IPS-15b (cell line): ENCODE data around the gene CASK.

Experiments used
- H3K27me3 ChIP-seq: one replicate; pipeline ENCODE4 v1.6.1; 2013; ENCODE audit warnings: low read length; ENCODE audit not compliant: control insufficient read depth, insufficient read depth
- H3K36me3 ChIP-seq: one replicate; pipeline ENCODE4 v1.6.1; 2013; ENCODE audit warnings: low read length; ENCODE audit not compliant: control insufficient read depth, insufficient read depth
- H3K4me1 ChIP-seq: one replicate; pipeline ENCODE4 v1.6.1; 2013; ENCODE audit warnings: mild to moderate bottlenecking, low read length; ENCODE audit not compliant: control insufficient read depth, insufficient read depth
- H3K4me3 ChIP-seq: one replicate; pipeline ENCODE4 v1.5.1; 2013; ENCODE audit warnings: low read depth, low read length
- H3K9ac ChIP-seq: one replicate; pipeline ENCODE4 v1.6.1; 2013; ENCODE audit warnings: low read depth, mild to moderate bottlenecking, low read length
- H3K9me3 ChIP-seq: one replicate; pipeline ENCODE4 v1.6.1; 2013; ENCODE audit warnings: mild to moderate bottlenecking, low read length; ENCODE audit not compliant: control insufficient read depth, insufficient read depth

CASK gene

GRCh38 chrX:41705042-41705441 lies 218.3 kb downstream of the CASK start:
- Histone ChIP-seq H3K4me3 (no peak overlapping the region), H3K9me3 (no peaks in the 10 kb centered on the region), H3K27me3 (no peaks in the 10 kb centered on the region), H3K36me3 (no peaks in the 10 kb centered on the region), H3K9ac (no peak overlapping the region), H3K4me1 (peaks cover 5% of the 10 kb centered on the region)

DNA sequence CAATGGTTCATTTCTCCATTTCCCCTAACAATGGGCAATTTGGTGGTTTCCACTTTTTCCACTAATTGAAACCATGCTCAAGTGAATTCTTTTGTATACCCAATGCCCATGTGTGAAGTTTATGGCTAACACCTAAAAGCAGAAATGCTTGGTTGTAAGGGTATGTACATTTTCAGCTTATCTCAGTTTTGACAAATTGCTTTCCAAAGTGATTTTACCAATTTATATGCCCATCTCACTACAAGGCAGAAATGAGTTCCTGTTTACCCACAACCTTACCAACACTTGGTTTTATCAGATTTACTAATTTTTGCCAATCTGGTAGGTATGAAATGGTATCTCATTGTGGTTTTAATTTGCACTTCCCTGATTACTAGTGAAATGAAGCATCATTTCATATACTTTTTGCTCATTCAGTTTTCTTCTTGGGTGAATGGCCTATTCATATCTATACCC lies 219.8 kb downstream of the CASK start:
- H3K4me1 ChIP-seq: peaks cover 5% of the 10 kb centered on the region
- no peaks in the 10 kb centered on the region for H3K36me3 ChIP-seq
- H3K9ac ChIP-seq: no peak overlapping the region

DNA sequence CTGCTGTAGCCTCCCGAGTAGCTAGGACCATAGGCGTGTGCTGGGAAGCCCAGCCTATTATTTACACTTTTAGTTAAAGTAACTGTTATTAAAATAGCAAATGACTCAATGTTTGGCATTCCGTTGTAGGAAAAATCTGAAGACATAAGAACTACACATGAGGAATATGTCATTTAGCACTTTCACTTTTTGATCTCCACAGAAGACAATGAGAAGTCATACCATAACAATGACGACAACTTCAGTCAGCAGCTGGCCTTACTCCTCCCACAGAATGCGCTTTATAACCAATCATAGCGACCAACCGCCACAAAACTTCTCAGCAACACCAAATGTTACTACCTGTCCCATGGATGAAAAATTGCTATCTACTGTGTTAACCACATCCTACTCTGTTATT lies 227.9 kb downstream of the CASK start:
- Histone ChIP-seq H3K4me3 (no peak overlapping the region), H3K4me1 (no peaks in the 10 kb centered on the region), H3K27me3 (no peaks in the 10 kb centered on the region), H3K9me3 (no peaks in the 10 kb centered on the region), H3K9ac (no peak overlapping the region), H3K36me3 (no peaks in the 10 kb centered on the region)

More for the DNA sequence above, 219.8 kb downstream of the CASK start:
- H3K9me3 ChIP-seq: no peaks in the 10 kb centered on the region
- H3K4me3 ChIP-seq: no peak overlapping the region
- no peaks in the 10 kb centered on the region for H3K27me3 ChIP-seq

DNA sequence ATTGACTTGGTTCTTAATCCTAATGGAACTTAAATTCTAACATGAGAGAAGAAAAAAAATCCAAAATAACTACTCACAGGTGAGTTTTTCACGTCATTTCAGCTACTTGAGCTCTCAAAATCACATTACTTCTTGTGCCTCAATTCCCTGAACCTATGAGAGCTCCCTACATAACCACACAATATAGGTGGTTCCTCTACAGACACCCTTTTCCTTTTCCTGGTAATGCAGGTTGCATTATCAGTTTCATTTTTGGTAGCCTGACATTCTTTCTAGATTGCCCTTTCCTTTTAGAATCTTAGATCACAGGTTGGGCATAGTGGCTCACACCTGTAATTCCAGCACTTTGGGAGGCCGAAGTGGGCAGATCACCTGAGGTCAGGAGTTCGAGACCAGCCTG lies 230.3 kb downstream of the CASK start:
- no peaks in the 10 kb centered on the region for H3K36me3 ChIP-seq
- H3K4me3 ChIP-seq: no peak overlapping the region
- H3K27me3 ChIP-seq: no peaks in the 10 kb centered on the region
- no peak overlapping the region for H3K9ac ChIP-seq
- no peaks in the 10 kb centered on the region for H3K9me3 ChIP-seq
- H3K4me1 ChIP-seq: no peaks in the 10 kb centered on the region

DNA sequence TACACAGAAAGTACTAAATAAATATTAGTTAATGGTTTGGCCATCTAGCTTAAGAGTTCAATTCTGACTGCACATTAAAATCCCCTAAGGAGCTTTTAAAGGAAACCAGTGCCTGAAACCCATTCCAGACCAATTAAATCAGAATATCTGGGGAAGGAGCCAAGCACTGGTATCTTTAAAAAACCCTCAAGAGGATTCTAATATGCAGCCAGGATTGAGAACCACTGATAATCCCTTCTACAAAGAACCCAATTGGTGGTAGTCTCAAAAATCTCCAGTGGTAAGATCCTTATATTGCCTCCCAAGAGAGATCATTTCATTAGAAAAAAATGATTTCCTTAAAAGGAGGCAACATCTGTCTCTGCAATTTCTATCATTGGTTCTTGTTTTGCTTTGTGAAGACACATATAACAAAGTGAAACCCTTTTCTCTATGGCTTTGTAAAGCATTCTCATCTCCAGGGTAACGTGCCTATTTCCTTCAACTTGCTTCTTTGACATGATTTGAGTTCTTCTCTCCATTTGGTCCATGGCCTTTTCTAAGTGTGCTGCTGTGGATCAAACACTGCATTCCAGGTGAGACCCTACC lies 231.1 kb downstream of the CASK start:
- no peaks in the 10 kb centered on the region for H3K4me1 ChIP-seq

DNA sequence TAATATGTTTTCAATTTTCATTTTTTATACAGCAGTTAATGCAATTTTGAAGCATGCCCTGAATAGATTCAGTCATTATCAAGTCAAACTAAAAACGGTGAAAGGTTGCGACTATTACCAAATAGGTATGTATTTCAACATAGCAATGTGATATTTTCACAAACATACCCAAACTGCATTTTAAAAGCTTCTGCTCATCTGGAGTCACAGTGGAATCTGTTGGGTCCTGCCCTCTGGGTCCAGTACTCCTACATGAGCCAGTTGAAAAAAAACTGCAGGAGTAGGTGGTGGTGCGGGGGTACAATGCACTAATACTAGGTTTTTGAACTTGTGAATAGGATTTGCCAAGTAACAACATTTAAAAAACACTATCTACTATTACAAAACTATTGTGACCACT lies 233.6 kb downstream of the CASK start:
- Histone ChIP-seq H3K4me3 (no peak overlapping the region), H3K27me3 (no peaks in the 10 kb centered on the region), H3K9me3 (no peaks in the 10 kb centered on the region), H3K4me1 (no peaks in the 10 kb centered on the region), H3K9ac (no peak overlapping the region), H3K36me3 (no peaks in the 10 kb centered on the region)

More for the DNA sequence above, 231.1 kb downstream of the CASK start:
- Histone ChIP-seq H3K27me3 (no peaks in the 10 kb centered on the region), H3K9ac (no peak overlapping the region), H3K36me3 (no peaks in the 10 kb centered on the region), H3K4me3 (no peak overlapping the region), H3K9me3 (no peaks in the 10 kb centered on the region)

- H3K4me3 ChIP-seq: no peak within 1 kb of the TSS
- no peaks in the 10 kb centered on the region for H3K36me3 ChIP-seq
- H3K9me3 ChIP-seq: no peaks in the 10 kb centered on the region
- H3K9ac ChIP-seq: no peak within 1 kb of the TSS
- no peaks in the 10 kb centered on the region for H3K4me1 ChIP-seq
- no peaks in the 10 kb centered on the region for H3K27me3 ChIP-seq
Measured at GRCh38 chrX:41688835-41689234, 234.5 kb downstream of the CASK start, which contains the start of gene GPR34. Gene GPR34 (plus strand): TSS chrX:41688973. CDS start chrX:41695634, 6,661 bp downstream.

DNA sequence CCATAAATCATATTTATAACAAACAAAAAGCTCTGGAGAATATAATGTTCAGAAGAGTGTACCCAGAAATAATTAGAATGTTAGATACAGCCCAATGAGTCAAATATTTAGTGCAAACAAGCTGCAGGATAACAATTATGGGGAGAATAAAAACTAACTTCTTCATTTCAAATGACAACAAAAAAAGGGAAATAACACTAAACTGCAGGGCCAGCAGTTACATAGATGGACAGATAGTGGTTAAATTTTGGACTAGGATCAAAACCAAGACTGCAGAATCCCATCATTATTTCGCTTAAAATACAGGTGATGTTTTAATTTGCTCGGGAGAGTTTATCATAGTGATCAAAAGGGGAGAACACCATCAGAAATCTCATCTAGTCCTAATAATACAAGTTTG lies 235.2 kb downstream of the CASK start:
- H3K9me3 ChIP-seq: no peaks in the 10 kb centered on the region
- H3K9ac ChIP-seq: no peak overlapping the region
- no peak overlapping the region for H3K4me3 ChIP-seq
- no peaks in the 10 kb centered on the region for H3K4me1 ChIP-seq
- H3K36me3 ChIP-seq: no peaks in the 10 kb centered on the region
- no peaks in the 10 kb centered on the region for H3K27me3 ChIP-seq

- no peak overlapping the region for H3K4me3 ChIP-seq
- H3K27me3 ChIP-seq: no peaks in the 10 kb centered on the region
- no peaks in the 10 kb centered on the region for H3K36me3 ChIP-seq
- no peaks in the 10 kb centered on the region for H3K9me3 ChIP-seq
- no peak overlapping the region for H3K9ac ChIP-seq
- H3K4me1 ChIP-seq: no peaks in the 10 kb centered on the region
Measured at GRCh38 chrX:41686788-41687187, 236.6 kb downstream of the CASK start.

DNA sequence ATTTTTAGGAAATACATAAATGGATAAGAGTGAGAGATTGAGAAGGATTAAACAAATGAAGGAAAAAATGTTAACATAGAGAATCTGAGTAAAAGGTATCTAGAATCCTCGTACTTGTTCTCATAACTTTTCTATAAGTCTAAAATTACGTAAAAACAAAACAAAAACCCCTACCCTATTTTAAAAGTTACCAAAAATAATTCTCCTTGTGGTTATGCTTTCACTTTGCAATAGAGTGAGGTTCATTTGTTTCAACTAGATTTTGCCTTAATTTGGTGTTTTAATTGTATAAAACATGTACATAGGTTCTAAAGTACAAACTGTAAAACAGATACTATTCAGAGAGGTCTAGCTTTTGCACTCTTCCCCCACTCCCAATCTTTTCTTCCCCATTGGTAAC lies 238.4 kb downstream of the CASK start:
- Histone ChIP-seq H3K36me3 (no peaks in the 10 kb centered on the region), H3K4me3 (no peak overlapping the region), H3K9me3 (no peaks in the 10 kb centered on the region), H3K27me3 (no peaks in the 10 kb centered on the region), H3K9ac (no peak overlapping the region), H3K4me1 (no peaks in the 10 kb centered on the region)

DNA sequence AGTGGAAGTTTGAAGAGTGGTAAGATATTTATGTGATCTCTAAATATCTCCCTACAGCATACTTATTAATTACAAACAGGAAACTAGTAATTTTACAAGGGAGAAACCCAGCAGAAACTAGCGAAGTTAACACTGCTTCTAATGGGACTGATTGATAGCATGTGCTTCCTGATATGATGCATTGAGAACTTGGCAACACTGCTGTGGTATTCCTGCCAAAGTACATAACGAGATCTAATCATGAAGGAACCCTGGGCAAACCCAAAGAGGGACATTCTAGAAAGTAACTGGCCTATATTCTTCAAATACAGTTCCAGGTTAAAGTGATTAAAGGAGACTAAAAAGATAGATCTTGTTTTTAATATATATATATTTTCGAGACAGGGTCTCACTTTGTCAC lies 239.2 kb downstream of the CASK start:
- H3K27me3 ChIP-seq: no peaks in the 10 kb centered on the region
- no peak overlapping the region for H3K9ac ChIP-seq
- H3K4me1 ChIP-seq: no peaks in the 10 kb centered on the region
- no peaks in the 10 kb centered on the region for H3K36me3 ChIP-seq
- no peaks in the 10 kb centered on the region for H3K9me3 ChIP-seq
- no peak overlapping the region for H3K4me3 ChIP-seq

DNA sequence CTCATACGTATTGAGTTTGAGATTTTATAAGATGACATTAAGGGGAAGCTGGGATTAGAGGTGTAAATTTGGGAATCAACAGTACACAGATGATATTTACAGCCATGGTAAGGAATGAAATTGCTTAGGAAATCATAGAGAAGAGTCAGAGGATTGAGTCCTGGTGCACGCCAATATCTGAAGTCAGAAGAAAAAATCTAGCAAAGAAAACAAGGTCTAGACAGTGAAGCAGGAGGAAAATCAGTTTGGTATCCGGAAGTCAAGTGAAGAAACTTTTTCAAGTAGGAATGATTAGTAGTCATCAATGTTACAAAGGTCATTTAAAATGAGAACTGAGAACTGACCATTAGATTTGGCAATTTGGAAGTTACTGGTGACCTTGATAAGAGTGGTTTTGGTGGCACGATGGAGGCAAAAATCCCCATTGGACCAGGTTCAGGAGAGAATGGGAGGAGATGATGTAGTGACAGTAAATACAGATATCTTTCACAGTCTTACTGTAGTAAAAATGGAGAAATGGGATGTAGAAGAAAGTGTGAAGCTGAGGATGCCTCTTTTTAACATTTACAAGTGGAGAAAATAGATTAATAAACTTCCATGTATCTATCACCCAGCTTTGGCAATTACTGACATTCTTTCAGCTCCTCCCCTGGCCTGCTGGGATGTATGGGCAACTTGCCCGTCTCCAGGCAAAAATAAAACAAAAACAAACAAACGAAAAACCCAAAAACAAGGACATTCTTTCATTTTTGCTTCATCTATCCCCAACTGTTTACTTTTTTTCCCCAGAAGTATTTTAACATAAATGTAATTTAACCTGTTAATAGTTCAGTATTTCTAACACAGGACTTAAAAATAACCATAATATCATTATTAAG lies 245.9 kb downstream of the CASK start:
- no peak overlapping the region for H3K4me3 ChIP-seq
- no peaks in the 10 kb centered on the region for H3K4me1 ChIP-seq
- no peaks in the 10 kb centered on the region for H3K9me3 ChIP-seq
- H3K9ac ChIP-seq: no peak overlapping the region
- no peaks in the 10 kb centered on the region for H3K36me3 ChIP-seq
- no peaks in the 10 kb centered on the region for H3K27me3 ChIP-seq
